ENCODE results near the gene KMT5B. TPM values are rescaled to one million over a fixed set of nuclear protein-coding genes. Genes with fewer than 3 reads are reported as not detected.

The KMT5B gene
- total and polyA plus RNA-seq, 2 of the 4 experiments (the other 2 are of a cell fraction): 11.2 to 13.4 TPM

GRCh38 chr11:68255526-68255925, 42.4 kb upstream of the KMT5B start:
- no peak for DNase-seq
- no TSS peak for BruUV-seq (replicated peaks)
- no CpG with 5 or more reads among the region's 13 CpGs for WGBS, 2 experiments (ENCODE audit: extremely low coverage in 2 of 2, insufficient read length in 1 of 2)

More at GRCh38 chr11:68255526-68255925, 42.4 kb upstream of the KMT5B start:
- dilution Hi-C loops (cut with HindIII; ENCODE audit: low sequenced_read_pairs, unreplicated experiment) (no loop called here), intact Hi-C loops (cut with micrococcal nuclease) (no loop called here), in situ Hi-C loops (cut with MboI; ENCODE audit: low sequenced_read_pairs) (loop anchor here (5.0 kb wide), 1 partner anchor 42 kb away; no protein-coding TSS in a partner anchor)
- H3K9me3 ChIP-seq (ENCODE audit: control insufficient read depth, insufficient read depth, low read length): peaks cover 2% of the 10 kb centered on the region; the same call in 1 of the 2 replicates
- ChIA-PET POLR2A (ENCODE audit: unreplicated experiment) (no interaction called here), CTCF (no interaction called here)
- ATAC-seq (ENCODE audit: low read depth): no peak
- no peak overlapping the region for H3K4me2 ChIP-seq (ENCODE audit: low read depth, low read length)
- no peak overlapping the region; the same call in 1 of the 2 replicates for H4K91ac ChIP-seq (ENCODE audit: insufficient read depth, low read depth, low read length)
- peaks cover 3% of the 10 kb centered on the region for H3K36me3 ChIP-seq (ENCODE audit: control insufficient read depth, insufficient read depth, low read length)
- no peak for TF ChIP-seq POLR2A (IDR thresholded peaks at IDR 0.05; ENCODE audit: low read depth, low read length)
- no peak for TF ChIP-seq NFE2L2 (IDR thresholded peaks at IDR 0.05; ENCODE audit: low read depth, low read length)
- no peak for TF ChIP-seq CTCF (conservative IDR thresholded peaks at IDR 0.05; ENCODE audit: low read depth, low read length)
- H3K4me1 ChIP-seq (ENCODE audit: control insufficient read depth, insufficient read depth, low read length): peaks cover 11% of the 10 kb centered on the region
- no peak overlapping the region for H4K5ac ChIP-seq (ENCODE audit: low read depth, low read length)
- H3K56ac ChIP-seq (ENCODE audit: extremely low read depth, insufficient read depth, low read length): no peak overlapping the region
- peak overlapping the region; percentile 47 for H2AFZ ChIP-seq (replicated peaks; ENCODE audit: low read length, poor library complexity)
- no peaks in the 10 kb centered on the region for H3K27me3 ChIP-seq (ENCODE audit: control insufficient read depth, insufficient read depth, low read length)
- H3K79me1 ChIP-seq (ENCODE audit: low read depth in 1 of 2, low read length in 2 of 2): peaks cover 0 to 3% of the 10 kb centered on the region in 2 experiments; a peak in 1 of 4 replicates
- H3K4ac ChIP-seq (ENCODE audit: low read depth, low read length): peak overlapping the region; percentile 67
- no peak overlapping the region for H3K4me3 ChIP-seq (ENCODE audit: insufficient read depth, low read depth, low read length)
- no peak overlapping the region for H2BK15ac ChIP-seq (ENCODE audit: low read depth, low read length)
- H3K14ac ChIP-seq (replicated peaks; ENCODE audit: low read depth, low read length): no peak overlapping the region
- H3K18ac ChIP-seq (ENCODE audit: low read depth, low read length): no peak overlapping the region
- peaks cover 7% of the 10 kb centered on the region for H3K9me1 ChIP-seq (ENCODE audit: insufficient read depth, low read length)
- no peak overlapping the region for H3K9ac ChIP-seq (ENCODE audit: low read depth, low read length)
- H2BK20ac ChIP-seq (ENCODE audit: low read depth, low read length): no peak overlapping the region
- H2BK120ac ChIP-seq (ENCODE audit: low read depth, low read length): no peak overlapping the region; the same call in 1 of the 2 replicates
- H2AK5ac ChIP-seq (ENCODE audit: low read depth, low read length): peak overlapping the region; percentile 51
- no peak overlapping the region for H3K27ac ChIP-seq (ENCODE audit: insufficient read depth, low read length)
- H4K8ac ChIP-seq (ENCODE audit: low read depth in 2 of 2, low read length in 2 of 2): no peak overlapping the region
- no peak overlapping the region for H2BK5ac ChIP-seq (ENCODE audit: low read depth, low read length, poor library complexity, severe bottlenecking)
- no peak overlapping the region for H3K23ac ChIP-seq (ENCODE audit: low read depth, low read length)
- H4K20me1 ChIP-seq (ENCODE audit: insufficient read depth, low read length): peaks cover 4% of the 10 kb centered on the region
- peak overlapping the region; percentile 43 for H2AK9ac ChIP-seq (replicated peaks; ENCODE audit: low read depth, low read length, poor library complexity)

Measured in IMR-90 (cell line).